GM21447 (cell line): ENCODE results near the gene UQCRHL.

Experiments
- ATAC-seq: cut with Tn5 transposase; IDR thresholded peaks from one replicate; pipeline ENCODE4 v1.9.1; 2021; ENCODE audit not compliant: unreplicated experiment

UQCRHL gene

GRCh38 chr1:15799004-15799867 is 8.2 kb downstream of the UQCRHL start:
- no peak for ATAC-seq

GRCh38 chr1:15797614-15798390 is 9.6 kb downstream of the UQCRHL start:
- no peak for ATAC-seq

GRCh38 chr1:15796086-15796462 is 11.4 kb downstream of the UQCRHL start:
- ATAC-seq: no peak

GRCh38 chr1:15788624-15789301 is 18.7 kb downstream of the UQCRHL start:
- no peak for ATAC-seq

- ATAC-seq: no peak
Observed at GRCh38 chr1:15786581-15786980, 20.9 kb downstream of the UQCRHL start.

- ATAC-seq: no peak
Observed at GRCh38 chr1:15785683-15786082, 21.8 kb downstream of the UQCRHL start.

GRCh38 chr1:15777909-15778707 is 29.3 kb downstream of the UQCRHL start:
- ATAC-seq: no peak

GRCh38 chr1:15775706-15776105 is 31.7 kb downstream of the UQCRHL start:
- no peak for ATAC-seq

GRCh38 chr1:15771836-15772515 is 35.5 kb downstream of the UQCRHL start:
- no peak for ATAC-seq

- no peak for ATAC-seq
Observed at GRCh38 chr1:15770313-15770962, 37.0 kb downstream of the UQCRHL start.

- ATAC-seq: no peak
Observed at GRCh38 chr1:15768388-15768787, 39.1 kb downstream of the UQCRHL start.

- no peak for ATAC-seq
Observed at GRCh38 chr1:15767941-15768340, 39.5 kb downstream of the UQCRHL start.

GRCh38 chr1:15765495-15766194 is 41.8 kb downstream of the UQCRHL start:
- ATAC-seq: no peak

GRCh38 chr1:15764890-15765289 is 42.6 kb downstream of the UQCRHL start:
- ATAC-seq: no peak

- ATAC-seq: no peak
Observed at GRCh38 chr1:15764269-15764764, 43.1 kb downstream of the UQCRHL start.

GRCh38 chr1:15762546-15762945 is 44.9 kb downstream of the UQCRHL start:
- ATAC-seq: no peak

GRCh38 chr1:15761366-15762128 is 45.9 kb downstream of the UQCRHL start:
- no peak for ATAC-seq

- no peak for ATAC-seq
Observed at GRCh38 chr1:15760520-15761211, 46.8 kb downstream of the UQCRHL start.
